Sigmoid colon (tissue), 7 donors: ENCODE measurements around the gene GPR55. TPM values are rescaled to one million over a fixed set of nuclear protein-coding genes. Genes with fewer than 3 reads are reported as not detected.

Source experiments
- DNase-seq: peaks from one replicate; pipeline ENCODE4 v3.0.0-alpha.2; 2019
- H3K27ac ChIP-seq, 4 donors: fragments of 200-600 bp; sonication (generic); one replicate each; pipeline ENCODE4 v1.5.1; 2016 to 2019; ENCODE audit warnings: mild to moderate bottlenecking in 1 of 4
- H3K27me3 ChIP-seq, 3 donors: fragments of 200-600 bp; sonication (generic); one replicate each; pipeline ENCODE4 v1.5.1; 2019; ENCODE audit warnings: mild to moderate bottlenecking in 1 of 3
- H3K36me3 ChIP-seq, 4 donors: fragments of 200-600 bp; sonication (generic); one replicate each; pipeline ENCODE4 v1.5.1; 2016 to 2019
- H3K4me1 ChIP-seq, 4 donors: fragments of 200-600 bp; sonication (generic); one replicate each; pipeline ENCODE4 v1.5.1; 2017 to 2019
- H3K4me3 ChIP-seq, 4 donors: fragments of 200-600 bp; sonication (generic); one replicate each; pipeline ENCODE4 v1.5.1; 2017 to 2019; ENCODE audit warnings: mild to moderate bottlenecking in 2 of 4, moderate library complexity in 1 of 4
- H3K9me3 ChIP-seq, 4 donors: fragments of 200-600 bp in 3 of 4; sonication (generic) in 3 of 4; one replicate each; pipeline versions ENCODE4 v1.5.1 to v1.6.1; 2013 to 2019
- CTCF ChIP-seq, 4 experiments: fragments of 450-650 bp in 3 of 4; fragments of 200-600 bp in 1 of 4; IDR thresholded peaks; one replicate each; pipeline ENCODE4 v1.5.1; 2016 to 2019; ENCODE audit warnings: antibody characterized with exemption in 4 of 4, mild to moderate bottlenecking in 3 of 4, moderate library complexity in 2 of 4
- EP300 ChIP-seq, 4 donors: sonication (generic); formaldehyde crosslinking; IDR thresholded peaks; one replicate each; pipeline ENCODE4 v1.6.1; 2017; ENCODE audit warnings: antibody characterized with exemption in 4 of 4
- POLR2A ChIP-seq, 2 donors: fragments of 450-650 bp; IDR thresholded peaks; one replicate each; pipeline ENCODE4 v1.6.1; 2016; ENCODE audit warnings: antibody characterized with exemption in 2 of 2, mild to moderate bottlenecking in 2 of 2, moderate library complexity in 2 of 2
- POLR2AphosphoS5 ChIP-seq, 4 donors: sonication (generic); formaldehyde crosslinking; IDR thresholded peaks; one replicate each; pipeline ENCODE4 v1.6.1; 2017; ENCODE audit warnings: antibody characterized with exemption in 4 of 4
- WGBS, 2 donors: extraction: QIAGEN DNeasy Blood & Tissue Kit; methylation state at CpG; one replicate each; pipeline ENCODE4 v1.1.7; 2013; 5-methylcytosine and 5-hydroxymethylcytosine counted together
- intact Hi-C: fragments of 100-400 bp; cut with DNase I; formaldehyde crosslinking; loops from one replicate; pipeline ENCODE4 v1.15.1; 2023
- polyA plus RNA-seq, 3 donors: library from polyadenylated mRNA; stranded (reverse); fragments of 200-250 nt; gene quantifications; one replicate each; pipeline ENCODE4 v1.2.3, GENCODE V29; 2013
- total RNA-seq, 4 donors: library from RNA; depleted of rRNA; stranded (reverse); fragments of >200 nt; gene quantifications; one replicate each; pipeline ENCODE4 v1.1.0, GENCODE V29; 2016
- donor health status: healthy with polysubstance abuse.
- donor health status: Bipolar disorder and iron deficiency.
- donor health status: healthy.

GPR55 gene
- total and polyA plus RNA-seq, 7 donors, result 0.23 to 1.4 TPM; not detected in 5

GRCh38 chr2:230901006-230901405, 24.0 kb downstream of the GPR55 start:
- no peaks in the 10 kb centered on the region for H3K9me3 ChIP-seq
- H3K27me3 ChIP-seq, result no peaks in the 10 kb centered on the region
- H3K4me3 ChIP-seq, result no peak overlapping the region
- no peak overlapping the region for H3K27ac ChIP-seq
- no peak for TF ChIP-seq POLR2AphosphoS5 (IDR thresholded peaks at IDR 0.05)
- intact Hi-C loops, result loop anchor here (5.0 kb wide), 1 partner anchor 86 kb away; no protein-coding TSS in a partner anchor
- peak; percentile 10 for DNase-seq
- no peaks in the 10 kb centered on the region for H3K4me1 ChIP-seq
- H3K36me3 ChIP-seq, result no peaks in the 10 kb centered on the region
- 85 to 87% methylated on average over 5 of the region's 5 CpGs for WGBS, 2 donors

GRCh38 chr2:230900336-230900995, 24.6 kb downstream of the GPR55 start:
- H3K4me3 ChIP-seq, result no peak overlapping the region
- no peak for TF ChIP-seq POLR2AphosphoS5 (IDR thresholded peaks at IDR 0.05)
- TF ChIP-seq EP300 (IDR thresholded peaks at IDR 0.05), result no peak
- TF ChIP-seq POLR2A (IDR thresholded peaks at IDR 0.05), result no peak
- TF ChIP-seq CTCF (IDR thresholded peaks at IDR 0.05), result no peak
- no peaks in the 10 kb centered on the region for H3K4me1 ChIP-seq
- H3K36me3 ChIP-seq, result no peaks in the 10 kb centered on the region
- no peaks in the 10 kb centered on the region for H3K27me3 ChIP-seq
- H3K27ac ChIP-seq, result no peak overlapping the region
- WGBS, 2 donors, result 72 to 86% methylated on average over 10 of the region's 10 CpGs
- peak; percentile 15 for DNase-seq
- H3K9me3 ChIP-seq, result no peaks in the 10 kb centered on the region
- intact Hi-C loops, result loop anchor here (5.0 kb wide), 1 partner anchor 87 kb away; no protein-coding TSS in a partner anchor

GRCh38 chr2:230899786-230900185, 25.3 kb downstream of the GPR55 start:
- no peaks in the 10 kb centered on the region for H3K27me3 ChIP-seq
- no peak overlapping the region for H3K4me3 ChIP-seq
- WGBS, 2 donors, result 83 to 93% methylated on average over 4 of the region's 4 CpGs
- H3K36me3 ChIP-seq, result no peaks in the 10 kb centered on the region
- no peak for DNase-seq
- H3K9me3 ChIP-seq, result no peaks in the 10 kb centered on the region
- no peak overlapping the region for H3K27ac ChIP-seq
- TF ChIP-seq EP300 (IDR thresholded peaks at IDR 0.05) (no peak), CTCF (IDR thresholded peaks at IDR 0.05) (no peak), POLR2A (IDR thresholded peaks at IDR 0.05) (no peak), POLR2AphosphoS5 (IDR thresholded peaks at IDR 0.05) (no peak)
- intact Hi-C loops, result loop anchor here (5.0 kb wide), 1 partner anchor 88 kb away; no protein-coding TSS in a partner anchor
- no peaks in the 10 kb centered on the region for H3K4me1 ChIP-seq

GRCh38 chr2:230899287-230899686, 25.8 kb downstream of the GPR55 start:
- WGBS, 2 donors, result 65 to 76% methylated on average over 5 of the region's 5 CpGs
- peak; percentile 7 for DNase-seq
- H3K4me1 ChIP-seq, result no peaks in the 10 kb centered on the region

GRCh38 chr2:230898713-230899091, 26.3 kb downstream of the GPR55 start:
- TF ChIP-seq CTCF (IDR thresholded peaks at IDR 0.05) (no peak), POLR2A (IDR thresholded peaks at IDR 0.05) (no peak), EP300 (IDR thresholded peaks at IDR 0.05) (no peak), POLR2AphosphoS5 (IDR thresholded peaks at IDR 0.05) (no peak)
- H3K4me1 ChIP-seq, result no peaks in the 10 kb centered on the region
- WGBS, 2 donors, result 80 to 81% methylated on average over 8 of the region's 8 CpGs
- DNase-seq, result peak; percentile 26
- no peaks in the 10 kb centered on the region for H3K27me3 ChIP-seq
- H3K9me3 ChIP-seq, result no peaks in the 10 kb centered on the region
- no peak overlapping the region for H3K27ac ChIP-seq
- H3K4me3 ChIP-seq, result no peak overlapping the region
- H3K36me3 ChIP-seq, result no peaks in the 10 kb centered on the region
- intact Hi-C loops, result no loop called here

More at GRCh38 chr2:230899287-230899686, 25.8 kb downstream of the GPR55 start:
- H3K4me3 ChIP-seq, result no peak overlapping the region
- H3K36me3 ChIP-seq, result no peaks in the 10 kb centered on the region
- H3K27me3 ChIP-seq, result no peaks in the 10 kb centered on the region
- H3K27ac ChIP-seq, result no peak overlapping the region
- TF ChIP-seq POLR2AphosphoS5 (IDR thresholded peaks at IDR 0.05), result no peak
- no peak for TF ChIP-seq EP300 (IDR thresholded peaks at IDR 0.05)
- no peak for TF ChIP-seq CTCF (IDR thresholded peaks at IDR 0.05)
- intact Hi-C loops, result no loop called here
- H3K9me3 ChIP-seq, result no peaks in the 10 kb centered on the region
